Neuron (in vitro differentiated cells): ENCODE measurements around the gene TREM2.

Experiments used
- H2AFZ ChIP-seq: one replicate; pipeline ENCODE4 v1.6.1; 2013; ENCODE audit warnings: low read depth, mild to moderate bottlenecking, inconsistent platforms, low read length, moderate library complexity
- H3K27me3 ChIP-seq: one replicate; pipeline ENCODE4 v1.6.1; 2013; ENCODE audit warnings: low read length; ENCODE audit not compliant: insufficient read depth
- H3K36me3 ChIP-seq: one replicate; pipeline ENCODE4 v1.6.1; 2013; ENCODE audit warnings: low read length; ENCODE audit not compliant: insufficient read depth
- H3K4me1 ChIP-seq: one replicate; pipeline ENCODE4 v1.6.1; 2013; ENCODE audit warnings: low read length; ENCODE audit not compliant: insufficient read depth
- H3K4me3 ChIP-seq: 2 replicates; pipeline ENCODE4 v1.5.1; 2013; ENCODE audit warnings: mild to moderate bottlenecking, low read length, moderate library complexity
- H3K9me3 ChIP-seq: one replicate; pipeline ENCODE4 v1.6.1; 2013; ENCODE audit warnings: low read length

The TREM2 gene

GRCh38 chr6:41162687-41163418, at the start of gene TREM2:
TSS of gene TREM2 (minus strand) at chr6:41163116. CDS start at chr6:41163082, 34 bp downstream.
- Histone ChIP-seq H2AFZ (no peak within 1 kb of the TSS), H3K9me3 (no peaks in the 10 kb centered on the region), H3K36me3 (no peaks in the 10 kb centered on the region), H3K27me3 (peaks cover 9% of the 10 kb centered on the region), H3K4me1 (no peaks in the 10 kb centered on the region), H3K4me3 (no peak within 1 kb of the TSS)

GRCh38 chr6:41209547-41210320, 46.8 kb upstream of the TREM2 start:
- H3K4me1 ChIP-seq = no peaks in the 10 kb centered on the region
- H3K9me3 ChIP-seq = peaks cover 2% of the 10 kb centered on the region
- H3K27me3 ChIP-seq = peaks cover 2% of the 10 kb centered on the region
- no peak overlapping the region for H2AFZ ChIP-seq
- no peak overlapping the region for H3K4me3 ChIP-seq
- no peaks in the 10 kb centered on the region for H3K36me3 ChIP-seq

GRCh38 chr6:41208439-41209106, 45.7 kb upstream of the TREM2 start:
- peaks cover 2% of the 10 kb centered on the region for H3K27me3 ChIP-seq
- no peaks in the 10 kb centered on the region for H3K4me1 ChIP-seq
- no peaks in the 10 kb centered on the region for H3K9me3 ChIP-seq
- no peaks in the 10 kb centered on the region for H3K36me3 ChIP-seq
- no peak overlapping the region for H2AFZ ChIP-seq
- H3K4me3 ChIP-seq = no peak overlapping the region

GRCh38 chr6:41204156-41204555, 41.2 kb upstream of the TREM2 start:
- Histone ChIP-seq H3K9me3 (no peaks in the 10 kb centered on the region), H2AFZ (no peak overlapping the region), H3K36me3 (no peaks in the 10 kb centered on the region), H3K4me1 (peaks cover 4% of the 10 kb centered on the region), H3K4me3 (no peak overlapping the region), H3K27me3 (peaks cover 2% of the 10 kb centered on the region)

GRCh38 chr6:41201764-41202173, 38.9 kb upstream of the TREM2 start:
- Histone ChIP-seq H3K4me1 (peaks cover 4% of the 10 kb centered on the region), H2AFZ (no peak overlapping the region), H3K4me3 (no peak overlapping the region), H3K36me3 (no peaks in the 10 kb centered on the region), H3K27me3 (no peaks in the 10 kb centered on the region), H3K9me3 (no peaks in the 10 kb centered on the region)

- Histone ChIP-seq H2AFZ (no peak within 1 kb of the TSS), H3K4me1 (peaks cover 4% of the 10 kb centered on the region), H3K4me3 (no peak within 1 kb of the TSS), H3K9me3 (no peaks in the 10 kb centered on the region), H3K27me3 (no peaks in the 10 kb centered on the region), H3K36me3 (no peaks in the 10 kb centered on the region)
Observed at GRCh38 chr6:41200901-41201763, 38.2 kb upstream of the TREM2 start, which contains the start of gene TREML2. TSS of gene TREML2 (minus strand) at chr6:41201149. CDS start at chr6:41201008, 141 bp downstream.

GRCh38 chr6:41200296-41200900, 37.5 kb upstream of the TREM2 start:
- Histone ChIP-seq H3K4me1 (peaks cover 4% of the 10 kb centered on the region), H2AFZ (no peak overlapping the region), H3K4me3 (no peak overlapping the region), H3K27me3 (peaks cover 3% of the 10 kb centered on the region), H3K36me3 (no peaks in the 10 kb centered on the region), H3K9me3 (no peaks in the 10 kb centered on the region)

- Histone ChIP-seq H2AFZ (no peak overlapping the region), H3K4me3 (no peak overlapping the region), H3K36me3 (no peaks in the 10 kb centered on the region), H3K9me3 (no peaks in the 10 kb centered on the region), H3K27me3 (peaks cover 7% of the 10 kb centered on the region), H3K4me1 (peaks cover 4% of the 10 kb centered on the region)
Observed at GRCh38 chr6:41199552-41200246, 36.8 kb upstream of the TREM2 start.

GRCh38 chr6:41197234-41197633, 34.3 kb upstream of the TREM2 start:
- Histone ChIP-seq H3K4me1 (peaks cover 4% of the 10 kb centered on the region), H3K9me3 (no peaks in the 10 kb centered on the region), H3K27me3 (peaks cover 9% of the 10 kb centered on the region), H2AFZ (no peak overlapping the region), H3K4me3 (no peak overlapping the region), H3K36me3 (no peaks in the 10 kb centered on the region)

- Histone ChIP-seq H3K27me3 (peaks cover 9% of the 10 kb centered on the region), H2AFZ (no peak overlapping the region), H3K36me3 (no peaks in the 10 kb centered on the region), H3K9me3 (peaks cover 2% of the 10 kb centered on the region), H3K4me1 (no peaks in the 10 kb centered on the region), H3K4me3 (no peak overlapping the region)
Observed at GRCh38 chr6:41194386-41194785, 31.5 kb upstream of the TREM2 start.

GRCh38 chr6:41193884-41194283, 31.0 kb upstream of the TREM2 start:
- peaks cover 2% of the 10 kb centered on the region for H3K9me3 ChIP-seq
- H3K27me3 ChIP-seq = peaks cover 9% of the 10 kb centered on the region
- no peak overlapping the region for H3K4me3 ChIP-seq
- no peak overlapping the region for H2AFZ ChIP-seq
- no peaks in the 10 kb centered on the region for H3K36me3 ChIP-seq
- no peaks in the 10 kb centered on the region for H3K4me1 ChIP-seq
